Activated naive CD8-positive, alpha-beta T cell treated with anti-CD3 and anti-CD28 coated beads, Interleukin-2, amount 10 ng/mL, durations not matched to agents 7 days and 5 days (primary cell): ENCODE results near the gene ULBP1. TPM values are rescaled to one million over a fixed set of nuclear protein-coding genes. Genes with fewer than 3 reads are reported as not detected.
A peak's percentile ranks its signal among the peaks of the same experiment; 100 is the strongest.
"Not testable (repeated sequence)": the region's sequence is repeated elsewhere in the genome, so short reads cannot be mapped to it uniquely, and the experiment has no call there.

ENCODE experiments used
- ATAC-seq: fragments of 150-1000 bp; cut with Tn5 transposase; one replicate; pipeline ENCODE4 v1.10.0; 2021; ENCODE audit warnings: low read depth, moderate library complexity
- POLR2A ChIA-PET: fragments of 350-600 bp; sonication (Branson Sonifier 250); formaldehyde crosslinking; loops from one replicate; lab custom pipeline; 2021; ENCODE audit warnings: antibody characterized with exemption; lab: Charles Lee
- DNase-seq: peaks from one replicate; pipeline ENCODE4 v3.0.0; 2021
- H3K27ac Mint-ChIP-seq: one replicate; pipeline ENCODE4 v1.8.0; 2022; ENCODE audit warnings: mild to moderate bottlenecking, mixed read lengths
- H3K27me3 Mint-ChIP-seq: one replicate; pipeline ENCODE4 v1.8.0; 2022; ENCODE audit warnings: mild to moderate bottlenecking, moderate library complexity, mixed read lengths
- H3K36me3 Mint-ChIP-seq: one replicate; pipeline ENCODE4 v1.8.0; 2021; ENCODE audit warnings: mild to moderate bottlenecking, mixed read lengths
- H3K4me1 Mint-ChIP-seq: one replicate; pipeline ENCODE4 v1.8.0; 2021; ENCODE audit warnings: mixed read lengths
- H3K4me3 Mint-ChIP-seq: one replicate; pipeline ENCODE4 v1.8.0; 2022; ENCODE audit warnings: mild to moderate bottlenecking, moderate library complexity, mixed read lengths
- H3K9me3 Mint-ChIP-seq: one replicate; pipeline ENCODE4 v1.8.0; 2021; ENCODE audit warnings: mixed read lengths
- total RNA-seq, 2 experiments: library from RNA; stranded (reverse); gene quantifications; one replicate each; pipeline ENCODE4 v1.2.3, GENCODE V29; 2021

Gene ULBP1
- total RNA-seq, 2 experiments from 2014 or later, result 0.91 to 0.97 TPM

DNA sequence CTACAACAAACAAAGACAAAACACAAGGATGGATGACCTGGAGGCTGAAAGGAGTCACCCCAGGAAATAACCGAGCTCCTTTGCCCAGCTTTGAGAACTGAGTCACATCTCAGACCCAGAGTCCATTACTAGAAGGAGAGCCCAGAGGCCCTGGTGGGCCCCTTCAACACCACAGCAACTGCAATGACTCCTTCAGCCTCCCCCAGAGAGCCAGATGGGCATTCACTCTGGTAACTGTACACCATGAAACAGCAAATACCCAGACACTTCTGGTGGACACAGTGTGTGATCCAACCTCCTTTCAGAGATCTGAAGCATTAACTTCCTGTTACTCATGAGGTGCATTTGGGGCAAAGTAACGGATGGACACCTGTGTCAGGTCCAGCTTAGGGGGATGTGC, 39.0 kb downstream of the ULBP1 start:
- Mint-ChIP-seq H3K27me3 (peaks cover 18% of the 10 kb centered on the region), H3K4me3 (peak overlapping the region; percentile 0), H3K36me3 (peaks cover 9% of the 10 kb centered on the region), H3K4me1 (peaks cover 35% of the 10 kb centered on the region), H3K9me3 (no peaks in the 10 kb centered on the region), H3K27ac (no peak overlapping the region)
- ATAC-seq (no peak), DNase-seq (no peak)
- POLR2A ChIA-PET, result no interaction called here

DNA sequence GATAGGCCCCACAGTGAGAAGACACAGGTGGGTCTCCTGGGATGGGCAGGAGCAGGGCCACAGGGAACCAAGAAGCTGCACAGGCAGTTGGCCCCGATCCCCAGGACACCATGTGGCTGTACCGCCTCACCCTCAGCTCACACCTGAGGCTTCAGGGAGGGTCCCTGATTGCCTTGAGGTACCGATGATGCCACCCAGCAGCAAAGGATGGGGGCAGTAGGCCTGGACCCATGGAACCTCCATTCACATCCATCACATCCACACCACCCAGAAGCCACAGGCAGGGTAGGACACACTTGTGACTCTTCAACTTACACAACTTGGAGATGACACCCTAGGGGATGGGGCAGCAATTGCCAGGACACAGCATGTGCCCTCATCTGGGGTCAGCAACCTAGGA, 39.9 kb downstream of the ULBP1 start:
- Mint-ChIP-seq H3K4me3 (peak overlapping the region; percentile 91), H3K27ac (peak overlapping the region; percentile 39), H3K4me1 (peaks cover 39% of the 10 kb centered on the region), H3K27me3 (peaks cover 23% of the 10 kb centered on the region)
- H3K9me3 Mint-ChIP-seq, ATAC-seq, DNase-seq, POLR2A ChIA-PET, H3K36me3 Mint-ChIP-seq: not testable (repeated sequence)

DNA sequence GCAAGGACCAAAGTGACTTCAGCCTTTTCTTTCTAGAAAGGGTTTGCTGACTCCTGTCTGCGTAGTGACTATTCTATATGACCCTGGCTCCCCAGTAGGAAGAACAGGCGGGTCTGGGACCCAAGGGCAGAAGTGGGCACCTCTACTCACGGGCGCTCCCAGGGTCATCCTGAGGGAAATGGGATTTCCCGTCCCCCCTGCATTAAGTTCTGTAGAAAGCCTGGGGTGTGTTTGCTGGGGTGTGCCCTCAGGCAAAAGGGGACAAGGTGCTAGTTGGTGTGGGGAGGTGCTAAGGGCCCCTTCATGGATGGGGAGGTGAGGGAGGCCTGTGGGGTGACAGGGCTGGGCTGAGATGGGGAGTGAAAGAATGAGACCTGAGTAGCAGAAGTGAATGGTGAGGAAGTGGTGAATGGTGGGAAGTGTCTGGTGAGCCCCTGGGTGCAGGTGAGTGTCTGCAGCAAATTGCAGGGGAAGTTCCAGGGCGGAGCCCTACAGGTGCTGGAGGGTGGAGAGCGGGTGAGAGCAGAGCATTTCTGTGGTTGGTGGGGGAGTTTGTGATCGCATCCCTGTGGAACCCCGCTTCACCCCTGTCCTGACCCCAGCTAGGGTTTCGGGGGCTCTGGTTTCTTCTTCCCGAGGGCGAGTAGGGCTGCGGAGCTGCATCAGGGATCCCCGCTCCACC, 40.5 kb downstream of the ULBP1 start:
- Mint-ChIP-seq H3K4me1 (peaks cover 41% of the 10 kb centered on the region), H3K9me3 (no peaks in the 10 kb centered on the region), H3K4me3 (peak overlapping the region; percentile 91), H3K27ac (peak overlapping the region; percentile 92), H3K27me3 (peaks cover 29% of the 10 kb centered on the region), H3K36me3 (peaks cover 9% of the 10 kb centered on the region)
- DNase-seq, result no peak
- ATAC-seq, result peak; percentile 46
- POLR2A ChIA-PET, result no interaction called here

DNA sequence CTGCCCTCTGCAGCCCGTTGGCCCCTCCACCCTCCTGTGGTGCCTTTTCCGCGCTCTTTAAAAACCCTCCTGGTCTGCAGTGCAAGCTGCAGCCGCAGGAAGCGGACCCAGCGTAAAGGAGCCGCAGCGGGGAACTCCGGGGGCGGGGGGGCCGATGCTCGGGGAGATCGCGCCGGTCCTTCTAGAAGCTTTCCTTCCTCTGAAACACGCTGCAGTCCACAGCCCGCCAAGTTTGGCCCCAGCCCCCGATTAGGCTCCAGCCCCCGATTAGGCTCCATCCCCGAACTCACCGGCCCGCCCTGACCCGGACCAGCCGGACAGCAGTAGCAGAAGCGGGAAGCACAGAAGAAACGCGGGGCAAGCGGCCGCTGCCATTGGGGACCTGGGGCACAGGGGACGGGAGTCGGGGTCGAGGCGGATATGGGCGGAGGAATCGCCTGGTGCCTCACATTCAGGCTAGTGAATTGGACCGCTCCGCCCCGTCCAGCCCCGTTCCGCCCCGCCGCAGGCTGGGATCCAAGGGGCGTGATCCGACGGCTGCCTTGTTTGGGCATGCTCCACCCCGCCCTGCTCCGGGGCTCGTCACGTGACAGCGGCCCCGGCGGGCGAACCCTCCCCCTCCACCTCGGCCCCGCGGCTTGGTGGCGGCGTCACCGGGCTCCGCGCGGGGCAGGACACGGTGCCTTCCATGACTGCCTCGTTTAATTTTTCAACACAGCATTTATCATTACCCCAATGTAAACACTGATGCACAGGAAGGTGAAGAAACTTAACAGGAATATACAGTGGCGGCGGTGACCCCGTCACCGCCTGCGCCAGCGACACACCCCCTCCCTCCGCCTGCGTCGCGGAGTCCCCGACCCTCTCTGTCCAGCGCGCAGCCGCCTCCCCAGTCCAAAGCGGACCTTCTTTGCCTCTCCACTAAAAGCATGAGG, 41.3 kb downstream of the ULBP1 start:
- H3K4me1 Mint-ChIP-seq, result peaks cover 41% of the 10 kb centered on the region
- H3K27ac Mint-ChIP-seq, result peak overlapping the region; percentile 92
- POLR2A ChIA-PET, result no interaction called here
- peaks cover 9% of the 10 kb centered on the region for H3K36me3 Mint-ChIP-seq
- H3K4me3 Mint-ChIP-seq, result peak overlapping the region; percentile 91
- no peaks in the 10 kb centered on the region for H3K9me3 Mint-ChIP-seq
- peak; percentile 92 for DNase-seq
- H3K27me3 Mint-ChIP-seq, result peaks cover 34% of the 10 kb centered on the region
- peak; percentile 85 for ATAC-seq

DNA sequence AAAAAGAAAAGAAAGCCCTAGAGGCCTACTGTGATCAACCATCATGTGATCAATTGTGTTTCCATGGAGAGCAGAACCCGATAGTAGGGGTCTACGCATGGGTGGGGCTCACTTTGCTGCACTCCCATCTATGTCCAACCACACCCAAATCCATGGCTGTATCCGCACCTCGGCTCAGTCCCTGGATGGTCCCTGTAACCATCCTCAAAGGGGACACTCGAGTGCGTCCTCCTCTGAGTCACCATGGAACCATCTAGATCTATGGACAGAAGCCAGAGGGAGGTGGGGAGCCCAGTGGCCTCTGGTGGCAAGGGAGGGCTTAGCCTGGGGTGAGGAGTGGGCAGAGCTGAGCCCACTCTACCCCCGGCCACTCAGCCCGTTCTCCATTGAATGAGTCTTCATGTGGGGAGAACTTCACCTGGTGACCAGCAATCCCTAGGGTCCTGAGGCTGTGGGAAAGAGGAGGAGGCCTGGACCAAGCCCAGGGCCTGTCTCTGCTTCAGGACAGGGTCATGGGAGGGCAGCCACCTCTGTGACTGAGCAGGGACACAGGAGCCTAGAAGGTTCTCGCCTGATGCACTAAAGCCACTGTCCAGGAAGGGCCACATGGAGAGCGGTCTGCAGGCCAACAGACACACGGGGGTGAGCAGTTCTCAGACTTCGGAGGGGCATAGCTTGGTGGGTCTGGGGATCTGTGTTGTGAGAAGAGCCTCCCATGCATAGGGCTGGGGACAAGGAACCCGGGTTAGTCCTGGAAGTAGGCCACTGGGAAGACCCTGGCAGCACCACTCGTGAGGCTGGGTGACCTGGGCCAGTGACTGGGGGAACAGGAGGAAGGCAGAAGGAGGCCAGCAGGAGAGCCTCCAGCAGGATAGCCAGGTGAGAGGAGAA, 42.3 kb downstream of the ULBP1 start:
- peak overlapping the region; percentile 91 for H3K4me3 Mint-ChIP-seq
- POLR2A ChIA-PET, result no interaction called here
- H3K27ac Mint-ChIP-seq, result peak overlapping the region; percentile 15
- H3K27me3 Mint-ChIP-seq, result peaks cover 43% of the 10 kb centered on the region
- H3K4me1 Mint-ChIP-seq, result peaks cover 35% of the 10 kb centered on the region
- H3K9me3 Mint-ChIP-seq, result no peaks in the 10 kb centered on the region
- H3K36me3 Mint-ChIP-seq, result peaks cover 9% of the 10 kb centered on the region
- DNase-seq, result no peak
- no peak for ATAC-seq

DNA sequence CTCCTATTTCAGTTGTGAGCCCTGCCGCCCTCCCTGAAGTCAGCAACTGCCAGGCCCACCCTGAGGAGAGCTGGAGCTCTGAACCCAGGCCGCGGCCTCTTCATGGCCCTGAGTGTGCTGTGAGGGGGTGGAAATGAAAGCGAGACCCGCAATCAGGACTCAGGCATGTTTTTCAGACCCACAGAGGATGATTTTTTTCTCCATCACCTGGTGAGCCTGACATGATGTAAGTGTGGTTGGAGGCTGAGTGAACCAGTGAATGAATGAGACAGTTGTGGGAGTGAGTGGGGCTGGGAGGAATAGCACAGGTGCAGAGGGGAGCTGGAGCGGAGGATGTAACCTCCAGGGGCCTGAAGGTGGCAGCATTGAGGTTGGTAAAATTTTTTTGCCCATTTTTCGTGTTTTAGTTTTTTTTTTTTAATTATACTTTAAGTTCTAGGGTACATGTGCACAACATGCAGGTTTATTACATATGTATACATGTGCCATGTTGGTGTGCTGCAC, 43.3 kb downstream of the ULBP1 start:
- Mint-ChIP-seq H3K27me3 (peaks cover 52% of the 10 kb centered on the region), H3K27ac (no peak overlapping the region), H3K9me3 (no peaks in the 10 kb centered on the region), H3K4me1 (peaks cover 25% of the 10 kb centered on the region), H3K36me3 (peaks cover 4% of the 10 kb centered on the region), H3K4me3 (no peak overlapping the region)
- ATAC-seq, result no peak
- POLR2A ChIA-PET, result no interaction called here
- no peak for DNase-seq

DNA sequence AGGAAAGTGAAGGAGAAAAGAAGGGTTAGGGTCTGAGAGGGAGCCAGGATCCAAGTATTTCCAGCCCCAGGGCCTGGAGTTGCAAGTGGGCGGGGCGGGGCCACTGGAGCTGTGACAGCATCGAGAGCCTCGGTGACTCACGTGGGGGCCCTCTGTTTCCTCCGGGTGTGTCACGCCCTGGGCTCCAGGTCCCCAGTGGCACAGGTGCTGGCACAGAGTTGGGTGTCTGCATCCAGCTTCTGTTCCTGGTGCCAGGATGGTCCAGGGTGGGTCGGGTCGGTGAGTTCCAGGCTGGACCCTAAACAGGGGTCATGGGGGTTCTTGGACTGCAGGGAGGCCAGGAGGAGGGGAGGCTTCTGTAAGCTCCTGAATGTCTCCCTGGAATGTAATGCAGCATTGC, 44.8 kb downstream of the ULBP1 start:
- no peak for DNase-seq
- Mint-ChIP-seq H3K4me1 (peaks cover 21% of the 10 kb centered on the region), H3K27me3 (peaks cover 63% of the 10 kb centered on the region), H3K4me3 (no peak overlapping the region), H3K9me3 (no peaks in the 10 kb centered on the region), H3K27ac (no peak overlapping the region), H3K36me3 (no peaks in the 10 kb centered on the region)
- no peak for ATAC-seq
- POLR2A ChIA-PET, result no interaction called here

DNA sequence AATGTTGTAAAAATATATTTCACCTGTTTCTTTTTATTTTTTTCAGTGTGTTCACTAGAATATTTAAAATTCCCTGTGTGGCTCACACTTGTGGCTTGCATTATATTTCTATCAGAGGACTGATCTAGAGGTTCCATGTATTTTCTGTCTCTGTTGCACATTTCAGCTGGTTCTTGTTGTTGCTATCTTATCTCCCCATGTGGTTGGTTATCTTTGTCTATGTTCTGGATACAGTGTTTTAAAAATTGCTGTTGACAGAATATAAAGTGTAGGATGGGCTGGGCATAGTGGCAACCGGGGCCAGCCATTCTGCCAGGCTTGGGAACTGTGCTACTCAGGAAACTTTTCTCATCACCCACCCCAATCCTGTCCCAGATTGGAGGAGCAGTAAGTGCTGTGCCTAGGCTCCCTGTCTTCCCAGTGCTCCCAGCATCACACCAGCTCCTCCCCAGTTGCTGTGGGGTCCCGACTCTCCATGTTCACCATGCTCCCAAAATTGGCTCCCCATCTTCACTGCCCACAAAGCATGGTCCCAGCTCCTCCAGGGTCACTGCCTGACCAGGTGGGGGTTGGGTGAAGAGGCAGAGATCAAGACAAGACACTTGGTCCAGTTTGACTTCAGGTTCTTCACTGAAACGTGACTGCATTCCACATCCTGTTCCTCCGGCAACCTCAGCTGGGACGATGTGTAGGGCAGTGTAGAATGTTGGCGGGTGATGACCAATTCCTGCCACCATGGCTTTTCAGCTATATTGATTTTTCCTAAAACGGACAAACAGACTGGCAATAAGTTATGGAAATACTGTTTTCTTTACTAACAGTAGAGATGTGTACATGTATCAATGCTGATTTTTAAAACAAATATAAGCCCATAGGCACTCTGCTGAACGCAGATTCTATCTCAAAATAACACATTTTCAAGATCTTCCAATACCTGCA, 49.4 kb downstream of the ULBP1 start:
- H3K9me3 Mint-ChIP-seq, DNase-seq, H3K4me3 Mint-ChIP-seq, ATAC-seq, H3K36me3 Mint-ChIP-seq, POLR2A ChIA-PET, H3K27ac Mint-ChIP-seq: not testable (repeated sequence)
- Mint-ChIP-seq H3K4me1 (peaks cover 25% of the 10 kb centered on the region), H3K27me3 (peaks cover 91% of the 10 kb centered on the region)

DNA sequence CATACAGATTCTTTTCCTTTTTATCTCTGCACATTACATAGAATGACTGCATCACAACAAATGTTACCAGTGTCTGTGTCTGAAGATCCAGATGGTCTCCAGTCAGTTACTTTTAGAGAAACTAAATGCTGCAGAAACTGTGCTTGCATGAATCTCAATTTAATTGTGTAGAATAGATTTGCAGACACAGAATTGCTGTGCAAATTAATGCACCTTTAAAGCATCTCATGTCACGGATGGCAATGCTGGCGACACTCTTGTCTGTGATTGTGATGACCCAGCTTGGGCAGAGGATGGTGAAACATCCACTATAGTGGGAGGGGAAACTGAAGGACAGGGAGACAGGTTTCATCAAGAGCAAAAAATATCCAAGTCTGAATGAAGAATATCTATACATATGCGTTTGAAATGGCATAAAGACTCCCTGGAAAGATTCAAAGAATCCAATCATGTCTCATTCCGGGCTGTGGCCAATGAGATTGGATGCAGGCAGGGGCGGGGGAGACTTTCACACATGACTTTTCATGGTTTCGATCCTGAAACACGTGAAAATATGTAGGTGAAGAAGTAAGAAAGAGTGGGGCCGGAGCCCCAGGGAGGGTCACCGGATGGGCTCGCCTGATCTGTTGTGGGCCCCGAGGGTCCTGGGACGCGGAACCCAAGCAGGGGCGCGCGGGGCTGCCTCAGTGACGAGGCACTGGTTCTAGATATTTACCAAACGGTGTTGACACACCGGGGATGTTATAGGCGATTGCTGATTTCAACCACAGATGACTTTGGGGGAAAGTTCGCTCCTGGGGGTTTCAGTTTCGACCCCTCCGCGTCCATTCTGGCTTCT, 50.3 kb downstream of the ULBP1 start:
- H3K9me3 Mint-ChIP-seq, H3K27ac Mint-ChIP-seq, DNase-seq, ATAC-seq, POLR2A ChIA-PET, H3K36me3 Mint-ChIP-seq: not testable (repeated sequence)
- Mint-ChIP-seq H3K27me3 (peaks cover 89% of the 10 kb centered on the region), H3K4me3 (peak overlapping the region; percentile 58), H3K4me1 (peaks cover 19% of the 10 kb centered on the region)

DNA sequence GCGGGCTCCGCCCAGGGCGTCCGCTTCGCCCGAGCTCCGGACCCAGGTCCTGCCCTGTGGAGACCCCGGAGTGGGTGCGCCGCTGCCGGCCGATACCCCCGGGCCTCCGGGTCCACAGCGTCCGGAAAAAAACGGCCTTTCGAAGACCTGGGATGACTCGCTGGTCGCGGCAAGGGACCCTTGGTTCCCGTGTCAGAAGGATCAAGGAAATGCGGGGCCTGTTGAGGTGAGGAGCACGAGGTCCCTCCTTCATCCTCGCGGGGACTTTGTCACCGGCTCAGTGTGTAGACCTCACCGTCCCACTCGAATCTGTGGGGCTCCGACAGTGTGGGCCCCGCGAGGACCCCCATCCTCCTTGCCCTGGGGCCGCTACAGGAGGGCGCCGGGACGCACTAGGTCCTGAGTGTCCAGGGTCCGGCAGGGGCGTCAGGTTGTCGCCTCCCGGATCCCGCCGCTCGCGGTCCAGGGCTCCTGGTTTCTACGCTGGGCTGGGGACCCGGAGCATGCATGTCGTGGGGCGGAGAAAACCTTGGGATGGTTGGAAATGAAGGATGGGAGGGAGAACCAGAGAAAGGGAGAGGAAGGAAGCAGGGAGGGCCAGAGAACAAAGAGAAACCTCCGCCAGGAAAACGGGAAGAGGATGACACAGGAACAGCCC, 51.0 kb downstream of the ULBP1 start:
- Mint-ChIP-seq H3K27me3 (peaks cover 85% of the 10 kb centered on the region), H3K4me1 (peaks cover 19% of the 10 kb centered on the region), H3K4me3 (peak overlapping the region; percentile 33)
- DNase-seq, H3K27ac Mint-ChIP-seq, H3K9me3 Mint-ChIP-seq, POLR2A ChIA-PET, ATAC-seq, H3K36me3 Mint-ChIP-seq: not testable (repeated sequence)

DNA sequence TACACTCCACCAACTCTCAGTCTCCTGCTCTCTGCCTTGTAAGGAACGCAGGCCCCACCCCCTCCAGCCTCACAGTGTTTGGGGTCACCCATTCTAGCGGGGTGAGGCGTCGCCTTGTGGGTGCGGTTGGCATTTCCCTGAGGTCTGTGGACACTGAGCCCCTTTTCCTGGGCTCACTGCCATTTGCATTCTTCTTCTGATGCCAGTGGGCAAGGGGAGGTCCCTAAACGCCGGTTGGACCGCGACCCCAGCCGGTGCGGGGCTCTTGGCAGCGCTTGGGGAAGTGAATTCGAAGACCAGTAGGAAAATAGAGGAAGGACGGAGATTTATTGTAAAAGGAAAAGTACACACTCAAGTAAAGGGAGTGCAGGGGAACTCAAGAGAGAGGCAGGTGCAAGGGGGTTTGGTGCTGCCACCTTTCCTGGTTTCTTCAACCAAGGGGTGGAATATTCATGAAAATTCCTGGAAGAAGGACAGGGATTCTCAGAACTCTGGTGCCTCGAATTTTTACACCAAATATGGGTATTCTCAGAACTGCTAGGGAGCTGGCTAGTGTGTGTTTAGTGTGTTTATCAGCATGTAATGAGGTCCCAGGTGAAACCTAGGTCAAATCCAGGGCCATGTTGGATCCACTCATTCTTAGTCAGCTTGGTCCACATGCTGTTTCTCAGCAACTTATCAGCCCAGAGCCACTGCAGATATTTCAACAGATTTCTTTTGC, 51.7 kb downstream of the ULBP1 start:
- ATAC-seq, result peak; percentile 75
- H3K9me3 Mint-ChIP-seq, POLR2A ChIA-PET, H3K27ac Mint-ChIP-seq, H3K36me3 Mint-ChIP-seq, DNase-seq: not testable (repeated sequence)
- Mint-ChIP-seq H3K4me3 (peak overlapping the region; percentile 39), H3K4me1 (peaks cover 19% of the 10 kb centered on the region), H3K27me3 (peaks cover 80% of the 10 kb centered on the region)
